ENCODE results near the gene ATOH8.

GRCh38 chr2:85792783-85793441 lies 39.1 kb downstream of the ATOH8 start:
- no peak for TF ChIP-seq CTCF (IDR thresholded peaks at IDR 0.05)
- no peak for TF ChIP-seq POLR2A (IDR thresholded peaks at IDR 0.05)

Measured in thyroid gland (tissue), 4 donors.